Heart right ventricle (tissue), 16 donors: ENCODE results near the gene EXOC3L2. TPM values are rescaled to one million over a fixed set of nuclear protein-coding genes. Genes with fewer than 3 reads are reported as not detected.
A peak's percentile ranks its signal among the peaks of the same experiment; 100 is the strongest.

Experiments
- ATAC-seq, 8 donors: fragments of 200-7000 bp; cut with Tn5 transposase; one replicate each; pipeline ENCODE4 v1.9.1; 2020; ENCODE audit warnings: mild to moderate bottlenecking in 8 of 8, moderate library complexity in 8 of 8, moderate number of reproducible peaks in 1 of 8
- DNase-seq, 2 donors: peaks; one replicate each; pipeline ENCODE4 v3.0.0-alpha.2; 2020
- H3K27ac ChIP-seq, 10 donors: fragments of 200-600 bp; sonication (generic) in 2 of 10; one replicate each; pipeline versions ENCODE4 v1.5.0 to v1.8.0; 2020 to 2022; ENCODE audit warnings: mild to moderate bottlenecking in 3 of 10
- H3K27me3 ChIP-seq, 7 donors: fragments of 200-600 bp; one replicate each; pipeline ENCODE4 v1.8.0; 2021 to 2022; ENCODE audit warnings: mild to moderate bottlenecking in 2 of 7
- H3K36me3 ChIP-seq, 9 donors: fragments of 200-600 bp; sonication (generic) in 1 of 9; one replicate each; pipeline versions ENCODE4 v1.5.0 to v1.8.0; 2020 to 2022; ENCODE audit warnings: mild to moderate bottlenecking in 2 of 9
- H3K4me1 ChIP-seq, 9 donors: fragments of 200-600 bp; sonication (generic) in 1 of 9; one replicate each; pipeline versions ENCODE4 v1.5.0 to v1.8.0; 2020 to 2022; ENCODE audit warnings: mild to moderate bottlenecking in 4 of 9
- H3K4me3 ChIP-seq, 10 donors: fragments of 200-600 bp; sonication (generic) in 2 of 10; one replicate each; pipeline versions ENCODE4 v1.5.0 to v1.8.0; 2020 to 2022; ENCODE audit warnings: mild to moderate bottlenecking in 7 of 10, moderate library complexity in 2 of 10
- H3K9me3 ChIP-seq, 11 donors: fragments of 200-600 bp in 10 of 11; sonication (generic) in 2 of 11; one replicate each; pipeline versions ENCODE4 v1.5.0 to v1.8.0; 2013 to 2022; ENCODE audit warnings: mild to moderate bottlenecking in 2 of 11, control low read depth in 1 of 11, moderate library complexity in 1 of 11
- CTCF ChIP-seq, 9 donors: fragments of 200-600 bp; sonication (generic) in 2 of 9; IDR thresholded peaks; one replicate each; pipeline versions ENCODE4 v1.5.0 to v1.8.0; 2021 to 2022; ENCODE audit warnings: antibody characterized with exemption in 9 of 9, mild to moderate bottlenecking in 5 of 9, moderate library complexity in 1 of 9
- WGBS, 2 donors: extraction: QIAGEN DNeasy Blood & Tissue Kit; methylation state at CpG; one replicate each; pipeline ENCODE4 v1.1.7; 2013; ENCODE audit warnings: inconsistent platforms in 1 of 2; 5-methylcytosine and 5-hydroxymethylcytosine counted together
- intact Hi-C, 10 donors: fragments of 100-400 bp; cut with DNase I; formaldehyde crosslinking; loops; one replicate each; pipeline versions ENCODE4 v1.11.1 to v1.14.2; 2022
- polyA plus RNA-seq, 2 donors: library from polyadenylated mRNA; stranded (reverse); fragments of 200-250 nt; gene quantifications; one replicate each; pipeline ENCODE4 v1.2.3, GENCODE V29; 2013
- total RNA-seq, 10 donors: library from RNA; stranded (reverse); fragmentation: NEBNext Ultra II Directional in 3 of 10; extraction: Animal tissue kit (Norgen Biotek cat#: 25700) in 3 of 10; gene quantifications; one replicate each; pipeline versions ENCODE4 v1.2.1 to v1.2.4, GENCODE V29; 2021 to 2023
- donor health status: Arrhythmogenic right ventricular cardiomyopathy.
- donor health status: ischemic (EF 13 %, LVEDD 7.1; RV severe dilation, severe dysfunction).
- donor health status: healthy with polysubstance abuse.
- donor health status: DM: no; HTN: yes; CAD: no.
- donor health status: DM: no; HTN: no; CAD: no.
- donor health status: ischemic (EF 25% LVEDD 6.9; RV normal size, moderate dysfunction).
- donor health status: ischemic (EF 25% LVEDD 5.7; RV mildly dilated, moderate dysfunction).
- donor health status: healthy.
- donor health status: DM: yes; HTN: yes; CAD: no.
- donor health status: Ischemic cardiomyopathy.
- donor health status: ischemic (EF 35%, LVEDD 5.7; RV mildly dilated, moderate dysfunction).
- donor health status: nonischemic (EF 11% LVEDD 7.7; RV severe dilation, severe dysfunction).
- donor health status: DM: yes; HTN: yes; CAD: no.
- donor health status: PGD.
- donor health status: ischemic (EF 29% LVEDD 5.4; RV normal size, mild dysfunction).
- donor health status: nonischemic (EF 23%, LVEDD 6.1; RV moderate dilation, normal function).

The EXOC3L2 gene
- total and polyA plus RNA-seq, 12 donors: 0.27 to 2.0 (median 1.2) TPM

GRCh38 chr19:45251452-45252354 is 6.5 kb upstream of the EXOC3L2 start:
- Histone ChIP-seq H3K27ac (peak overlapping the region in 9 of 10 donors; percentile 22 to 87 (median 82)), H3K9me3 (no peaks in the 10 kb centered on the region), H3K4me1 (peaks cover 11 to 50% (median 36%) of the 10 kb centered on the region in 9 donors), H3K4me3 (peak overlapping the region; percentile 67 to 98 (median 89)), H3K36me3 (no peaks in the 10 kb centered on the region), H3K27me3 (no peaks in the 10 kb centered on the region)
- no peak for TF ChIP-seq CTCF (IDR thresholded peaks at IDR 0.05)
- 2% methylated on average over 29 to 51 of the region's 57 CpGs for WGBS, 2 donors
- peak in 7 of 8 donors; percentile 8 to 42 (median 27) for ATAC-seq
- intact Hi-C loops: loop anchor here in 5 of 10 donors (5.0 to 10.0 kb wide), 3 partner anchors 73 to 83 kb away; partner anchors contain the start of gene CKM (in 1 of the 5)
- peak in 1 of 2 donors; percentile 38 for DNase-seq

- intact Hi-C loops: loop anchor here in 5 of 10 donors (5.0 to 10.0 kb wide), 3 partner anchors 74 to 84 kb away; partner anchors contain the start of gene CKM (in 1 of the 5)
- Histone ChIP-seq H3K4me1 (peaks cover 14 to 58% (median 36%) of the 10 kb centered on the region in 9 donors), H3K27ac (peak within 1 kb of the TSS in 9 of 10 donors; percentile 22 to 87 (median 82)), H3K36me3 (no peaks in the 10 kb centered on the region), H3K4me3 (peak within 1 kb of the TSS; percentile 67 to 98 (median 89)), H3K27me3 (no peaks in the 10 kb centered on the region), H3K9me3 (no peaks in the 10 kb centered on the region)
- no peak for TF ChIP-seq CTCF (IDR thresholded peaks at IDR 0.05)
- 1% methylated on average over 34 to 58 of the region's 58 CpGs for WGBS, 2 donors
- peak; percentile 52 to 64 for DNase-seq
- peak; percentile 36 to 84 (median 56) for ATAC-seq
Measured at GRCh38 chr19:45250832-45251451, 5.7 kb upstream of the EXOC3L2 start, which contains the start of gene MARK4. Gene MARK4, plus strand, starts transcription at chr19:45251271. Its CDS starts 318 bp downstream, at chr19:45251589.

GRCh38 chr19:45250216-45250831 is 5.1 kb upstream of the EXOC3L2 start:
- Histone ChIP-seq H3K4me1 (peaks cover 15 to 64% (median 41%) of the 10 kb centered on the region in 9 donors), H3K27ac (peak overlapping the region in 8 of 10 donors; percentile 51 to 84 (median 78)), H3K27me3 (no peaks in the 10 kb centered on the region), H3K9me3 (no peaks in the 10 kb centered on the region), H3K36me3 (no peaks in the 10 kb centered on the region), H3K4me3 (peak overlapping the region; percentile 35 to 98 (median 89))
- intact Hi-C loops: loop anchor here in 5 of 10 donors (5.0 to 10.0 kb wide), 3 partner anchors 74 to 84 kb away; partner anchors contain the start of gene CKM (in 1 of the 5)
- ATAC-seq: peak in 1 of 8 donors; percentile 2
- TF ChIP-seq CTCF (IDR thresholded peaks at IDR 0.05): no peak
- WGBS, 2 donors: 35 to 37% methylated on average over 14 of the region's 14 CpGs
- no peak for DNase-seq
